Adipocyte (in vitro differentiated cells): ENCODE results near the gene MOGAT1.
"Not testable (repeated sequence)": the region's sequence is repeated elsewhere in the genome, so short reads cannot be mapped to it uniquely, and the experiment has no call there.

Experiments used
- DNase-seq: peaks from one replicate; pipeline ENCODE4 v3.0.0-alpha.2; 2015; ENCODE audit warnings: low read depth
- H3K27me3 ChIP-seq: replicated peaks from 2 replicates; pipeline ENCODE4 v1.7.0; 2013; ENCODE audit warnings: mild to moderate bottlenecking, low read length, moderate library complexity; ENCODE audit not compliant: control insufficient read depth, insufficient read depth
- H3K36me3 ChIP-seq: 2 replicates; pipeline ENCODE4 v1.7.0; 2013; ENCODE audit warnings: low read length, mild to moderate bottlenecking, moderate library complexity; ENCODE audit not compliant: control insufficient read depth, insufficient read depth, severe bottlenecking
- H3K4me1 ChIP-seq: 2 replicates; pipeline ENCODE4 v1.7.0; 2013; ENCODE audit warnings: mild to moderate bottlenecking, low read length, moderate library complexity; ENCODE audit not compliant: control insufficient read depth, insufficient read depth
- H3K4me3 ChIP-seq: 2 replicates; pipeline ENCODE4 v1.7.0; 2013; ENCODE audit warnings: mild to moderate bottlenecking, low read length, moderate library complexity
- H3K9ac ChIP-seq: 2 replicates; pipeline ENCODE4 v1.7.0; 2013; ENCODE audit warnings: mild to moderate bottlenecking, low read length, moderate library complexity
- H3K9me3 ChIP-seq: 2 replicates; pipeline ENCODE4 v1.7.0; 2013; ENCODE audit warnings: mild to moderate bottlenecking, low read length, moderate library complexity; ENCODE audit not compliant: control insufficient read depth

The MOGAT1 gene

DNA sequence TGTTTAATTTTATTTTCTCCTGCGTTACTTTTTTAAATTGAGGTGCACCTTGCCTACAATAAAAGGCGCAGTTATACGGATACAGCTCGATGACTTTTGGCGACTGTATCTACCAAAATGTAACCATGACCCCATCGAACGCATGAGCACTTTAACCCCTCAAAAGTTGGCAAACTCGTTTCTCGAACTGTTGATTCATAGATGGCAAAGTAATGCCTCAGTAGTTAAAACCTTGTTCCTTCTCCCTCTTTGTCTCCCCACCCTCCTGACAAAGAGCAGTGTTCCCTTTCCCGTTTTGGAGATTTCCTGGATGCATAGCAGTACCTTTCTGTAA is 577 bp downstream of the MOGAT1 start:
- no peak for DNase-seq
- no peaks in the 10 kb centered on the region for H3K9me3 ChIP-seq
- H3K9ac ChIP-seq: peak overlapping the region; percentile 86
- H3K4me3 ChIP-seq: peak overlapping the region; percentile 82
- H3K4me1 ChIP-seq: peaks cover 19% of the 10 kb centered on the region
- peaks cover 3% of the 10 kb centered on the region for H3K36me3 ChIP-seq
- H3K27me3 ChIP-seq: no peaks in the 10 kb centered on the region

DNA sequence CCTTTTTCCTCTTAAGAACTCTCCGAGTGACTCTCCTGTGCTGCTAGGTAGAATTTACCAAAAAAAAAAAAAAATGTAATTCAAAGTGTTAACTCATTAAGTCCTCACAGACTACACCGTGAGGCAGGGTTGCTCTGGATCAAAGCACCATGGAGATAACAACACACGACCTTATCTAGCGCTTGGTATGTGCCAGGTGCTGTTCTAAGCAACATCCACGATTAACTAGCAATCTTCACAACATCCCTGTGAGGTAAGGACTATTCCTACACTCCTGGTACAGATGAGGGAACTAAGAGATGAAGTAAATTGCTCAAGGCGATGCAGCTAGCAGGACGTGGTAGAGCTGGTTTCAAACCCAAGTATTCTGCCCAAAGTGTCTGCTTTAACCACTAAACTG is 1.8 kb downstream of the MOGAT1 start:
- H3K36me3 ChIP-seq: peaks cover 7% of the 10 kb centered on the region
- no peak for DNase-seq
- peak overlapping the region; percentile 75 for H3K4me3 ChIP-seq
- H3K4me1 ChIP-seq: peaks cover 10% of the 10 kb centered on the region
- no peaks in the 10 kb centered on the region for H3K9me3 ChIP-seq
- peak overlapping the region; percentile 67 for H3K9ac ChIP-seq
- H3K27me3 ChIP-seq: no peaks in the 10 kb centered on the region

DNA sequence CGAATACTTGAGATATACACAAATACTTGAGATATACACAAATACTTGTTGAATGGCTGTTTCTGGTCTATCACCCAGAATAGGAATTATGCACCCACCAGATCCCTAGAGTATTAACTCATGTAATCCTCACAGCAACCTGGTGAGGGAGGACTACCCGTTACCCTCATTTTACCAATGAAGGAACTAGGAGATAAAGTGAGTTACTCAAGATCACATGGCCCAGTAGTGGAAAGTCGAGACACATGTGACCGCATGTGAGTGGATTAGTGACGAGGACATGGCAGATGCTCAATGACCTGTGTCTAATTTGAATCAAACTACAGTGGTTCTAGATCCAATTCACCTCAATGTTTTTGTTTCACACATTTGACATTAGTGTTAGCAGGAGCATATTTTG is 2.4 kb downstream of the MOGAT1 start:
- Histone ChIP-seq H3K4me1 (peaks cover 4% of the 10 kb centered on the region), H3K27me3 (no peaks in the 10 kb centered on the region), H3K4me3 (peak overlapping the region; percentile 75), H3K36me3 (peaks cover 7% of the 10 kb centered on the region), H3K9me3 (no peaks in the 10 kb centered on the region), H3K9ac (no peak overlapping the region)
- DNase-seq: no peak

DNA sequence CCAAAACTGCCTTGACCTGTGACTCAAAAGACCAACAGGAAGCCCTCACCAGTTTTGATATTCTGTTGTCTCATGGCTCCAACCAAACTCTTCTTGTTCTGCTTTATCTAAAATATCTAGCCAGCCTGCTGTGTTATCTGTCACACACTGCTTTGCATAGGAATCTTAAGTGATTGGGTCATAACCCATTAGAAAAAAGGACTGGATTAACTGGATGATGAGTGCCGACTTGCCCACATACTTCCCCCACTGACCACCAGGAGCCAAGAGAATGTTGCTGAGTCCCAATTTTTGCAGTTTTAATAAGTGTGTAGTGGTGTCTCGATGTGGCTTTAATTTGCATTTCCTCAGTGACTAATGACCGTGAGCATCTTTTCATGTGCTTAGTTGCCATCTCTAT is 6.5 kb downstream of the MOGAT1 start:
- peaks cover 24% of the 10 kb centered on the region for H3K36me3 ChIP-seq
- H3K4me3 ChIP-seq: no peak overlapping the region
- no peaks in the 10 kb centered on the region for H3K4me1 ChIP-seq
- H3K9ac ChIP-seq: no peak overlapping the region
- H3K27me3 ChIP-seq: no peaks in the 10 kb centered on the region
- DNase-seq: no peak
- no peaks in the 10 kb centered on the region for H3K9me3 ChIP-seq

DNA sequence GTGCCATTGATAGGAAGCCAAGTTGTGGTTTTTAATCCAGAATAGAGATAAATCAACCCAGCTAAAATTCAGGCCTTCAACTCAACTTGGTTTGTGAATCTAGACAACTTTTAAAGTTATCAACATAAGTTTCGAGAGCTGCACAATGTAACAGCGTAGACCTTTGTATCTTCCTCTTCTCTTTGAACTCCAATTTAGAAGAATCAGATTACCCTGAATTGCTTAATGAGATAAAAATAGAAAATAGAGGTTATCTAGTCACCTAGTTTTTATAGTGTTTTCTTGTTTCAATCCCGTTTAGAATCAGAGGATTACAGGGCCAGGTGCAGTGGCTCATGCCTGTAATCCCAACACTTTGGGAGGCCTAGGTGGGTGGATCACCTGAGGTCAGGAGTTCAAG is 12.3 kb downstream of the MOGAT1 start:
- Histone ChIP-seq H3K9ac (no peak overlapping the region), H3K36me3 (peaks cover 19% of the 10 kb centered on the region), H3K9me3 (no peaks in the 10 kb centered on the region), H3K4me1 (peaks cover 7% of the 10 kb centered on the region), H3K27me3 (no peaks in the 10 kb centered on the region), H3K4me3 (no peak overlapping the region)
- no peak for DNase-seq

DNA sequence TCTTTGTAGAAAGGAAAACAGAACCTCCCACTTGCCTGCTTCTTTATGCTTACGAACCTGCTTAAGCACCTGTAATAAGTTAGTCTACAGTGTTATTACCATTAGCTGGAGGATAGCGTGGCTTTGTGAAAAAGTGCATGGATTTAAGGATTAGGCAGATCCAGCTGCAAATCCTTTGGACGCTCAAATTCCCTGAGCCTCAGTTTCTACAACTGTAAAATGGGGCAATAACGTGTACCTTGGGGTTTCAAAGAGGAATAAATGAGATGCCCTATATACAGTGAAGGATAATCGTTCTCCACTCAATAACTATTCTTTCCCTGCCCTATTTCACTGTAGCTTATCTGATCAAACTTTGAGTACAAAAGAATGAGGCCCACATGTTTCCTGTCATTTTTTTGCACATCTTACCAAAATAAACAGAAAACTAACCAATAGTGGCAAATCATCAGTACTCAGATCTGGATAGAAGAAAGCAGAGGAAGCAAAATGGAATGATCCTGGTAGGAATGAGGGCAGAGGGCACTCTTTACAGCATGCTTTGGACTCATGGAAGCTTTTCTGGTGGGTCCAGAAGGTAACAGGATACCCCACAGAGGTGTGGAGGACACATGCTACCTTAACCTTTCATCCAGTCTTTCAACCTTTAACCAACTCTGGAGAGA is 14.8 kb downstream of the MOGAT1 start:
- Histone ChIP-seq H3K9me3 (no peaks in the 10 kb centered on the region), H3K27me3 (no peaks in the 10 kb centered on the region), H3K4me3 (no peak overlapping the region), H3K4me1 (peaks cover 16% of the 10 kb centered on the region), H3K36me3 (peaks cover 19% of the 10 kb centered on the region), H3K9ac (no peak overlapping the region)
- DNase-seq: no peak

DNA sequence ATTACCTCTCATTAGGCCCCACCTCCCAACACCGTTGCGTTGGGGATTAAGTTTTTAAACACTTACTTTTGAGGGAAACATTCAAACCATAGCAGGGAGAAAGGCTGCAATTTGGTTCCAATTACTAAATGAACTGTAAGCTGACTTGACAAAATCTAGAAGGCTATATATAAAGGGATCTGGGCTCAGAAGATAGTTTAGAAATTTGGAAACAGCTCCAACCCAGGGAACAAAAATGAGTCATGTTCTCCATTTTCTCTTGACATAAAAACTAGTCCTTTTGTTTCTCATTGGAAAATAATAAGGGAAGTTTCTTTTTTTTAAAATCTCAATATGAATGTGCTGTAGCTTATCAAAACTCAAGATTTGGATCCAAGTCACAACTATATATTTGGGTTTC is 17.5 kb downstream of the MOGAT1 start:
- no peaks in the 10 kb centered on the region for H3K27me3 ChIP-seq
- peak; percentile 69 for DNase-seq
- peaks cover 25% of the 10 kb centered on the region for H3K36me3 ChIP-seq
- H3K4me1 ChIP-seq: peaks cover 16% of the 10 kb centered on the region
- H3K9ac ChIP-seq: peak overlapping the region; percentile 3
- no peaks in the 10 kb centered on the region for H3K9me3 ChIP-seq
- H3K4me3 ChIP-seq: no peak overlapping the region

DNA sequence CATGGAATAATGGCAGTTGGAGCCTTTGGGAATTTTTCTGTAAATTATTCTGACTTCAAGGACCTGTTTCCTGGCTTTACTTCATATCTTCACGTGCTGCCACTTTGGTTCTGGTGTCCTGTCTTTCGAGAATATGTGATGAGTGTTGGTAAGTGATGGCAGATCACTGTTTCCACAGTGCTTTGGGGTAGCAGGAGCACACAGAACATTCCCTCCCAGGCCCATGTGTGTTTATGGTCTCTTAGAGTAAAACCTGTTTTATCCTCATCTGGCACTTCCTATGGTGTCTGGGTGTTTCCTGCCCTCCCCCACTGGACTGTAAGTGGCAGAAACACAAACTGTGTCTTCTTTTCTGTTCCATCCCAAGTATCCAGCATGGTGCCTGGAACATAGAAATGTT is 17.9 kb downstream of the MOGAT1 start:
- H3K36me3 ChIP-seq: peaks cover 29% of the 10 kb centered on the region
- H3K27me3 ChIP-seq: no peaks in the 10 kb centered on the region
- H3K4me1 ChIP-seq: peaks cover 16% of the 10 kb centered on the region
- peak overlapping the region; percentile 3 for H3K9ac ChIP-seq
- no peak for DNase-seq
- H3K4me3 ChIP-seq: no peak overlapping the region
- H3K9me3 ChIP-seq: no peaks in the 10 kb centered on the region

DNA sequence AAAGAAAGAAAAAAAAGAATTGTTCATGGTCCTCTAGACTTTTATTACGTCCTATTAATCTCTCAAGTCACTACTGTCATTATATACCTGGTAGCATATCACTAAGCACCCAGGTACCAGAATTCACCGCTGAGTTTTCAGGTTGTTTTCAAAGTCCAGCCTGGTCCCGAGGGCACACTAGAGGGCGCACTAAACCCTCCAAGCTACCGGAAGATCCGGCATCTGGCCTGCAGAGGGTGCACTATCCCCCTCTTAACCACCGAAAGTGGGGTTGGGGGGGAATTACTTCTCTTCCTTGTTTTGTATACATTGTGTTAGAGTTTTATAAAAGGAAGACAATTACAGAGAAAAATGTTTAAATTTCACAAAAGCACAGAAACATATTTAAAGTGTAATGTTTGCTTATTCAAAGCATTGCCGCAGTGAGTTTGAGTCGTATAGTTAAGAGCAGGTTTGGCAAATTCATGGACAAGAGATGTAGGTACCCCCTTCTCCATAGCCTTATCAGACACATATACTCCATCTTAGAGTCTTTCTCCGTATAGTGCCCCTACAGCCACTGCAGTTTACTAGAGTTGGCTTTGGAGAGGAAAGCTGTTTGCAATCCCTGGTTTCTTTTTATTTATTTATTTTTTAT is 19.2 kb downstream of the MOGAT1 start:
- peaks cover 39% of the 10 kb centered on the region for H3K36me3 ChIP-seq
- H3K9me3 ChIP-seq: no peaks in the 10 kb centered on the region
- no peak overlapping the region for H3K9ac ChIP-seq
- DNase-seq: peak; percentile 92
- no peaks in the 10 kb centered on the region for H3K27me3 ChIP-seq
- H3K4me3 ChIP-seq: no peak overlapping the region
- peaks cover 16% of the 10 kb centered on the region for H3K4me1 ChIP-seq

DNA sequence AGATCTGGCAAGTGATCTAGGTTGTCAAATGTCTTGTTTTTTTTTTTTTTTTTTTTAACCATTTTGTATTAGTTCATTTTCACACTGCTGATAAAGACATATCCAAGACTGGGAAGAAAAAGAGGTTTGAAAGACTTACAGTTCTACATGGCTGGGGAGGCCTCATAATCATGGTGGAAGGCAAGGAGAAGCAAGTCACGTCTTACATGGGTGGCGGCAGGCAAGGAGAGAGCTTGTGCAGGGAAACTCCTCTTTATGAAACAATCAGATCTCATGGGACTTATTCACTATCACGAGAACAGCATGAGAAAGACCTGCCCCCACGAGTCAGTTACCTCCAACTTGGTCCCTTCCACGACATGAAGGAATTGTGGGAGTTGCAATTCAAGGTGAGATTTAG is 22.0 kb downstream of the MOGAT1 start:
- H3K4me1 ChIP-seq: peaks cover 14% of the 10 kb centered on the region
- H3K9me3 ChIP-seq, DNase-seq, H3K4me3 ChIP-seq, H3K9ac ChIP-seq, H3K27me3 ChIP-seq: not testable (repeated sequence)
- peaks cover 63% of the 10 kb centered on the region for H3K36me3 ChIP-seq

DNA sequence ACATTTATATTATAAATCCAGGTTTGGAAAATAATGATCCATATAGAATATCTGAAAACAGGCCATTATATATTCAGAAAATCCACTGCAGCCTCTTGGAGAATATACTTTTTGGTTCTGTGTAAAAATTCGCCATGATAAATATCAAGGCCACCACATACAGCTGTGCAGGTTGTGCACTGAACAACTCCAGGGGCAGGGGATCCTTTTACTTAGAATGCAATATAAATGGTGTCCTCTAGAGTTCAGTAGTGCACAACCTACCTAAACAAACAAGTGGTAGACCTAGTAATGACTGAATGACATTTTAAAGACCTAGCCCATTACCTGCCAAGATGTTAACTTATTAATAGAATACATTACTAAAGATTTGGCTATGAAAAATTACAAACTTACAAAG is 22.4 kb downstream of the MOGAT1 start:
- H3K9me3 ChIP-seq: no peaks in the 10 kb centered on the region
- no peak overlapping the region for H3K4me3 ChIP-seq
- H3K27me3 ChIP-seq: no peaks in the 10 kb centered on the region
- H3K4me1 ChIP-seq: peaks cover 9% of the 10 kb centered on the region
- H3K36me3 ChIP-seq: peaks cover 66% of the 10 kb centered on the region
- DNase-seq: no peak
- no peak overlapping the region for H3K9ac ChIP-seq

DNA sequence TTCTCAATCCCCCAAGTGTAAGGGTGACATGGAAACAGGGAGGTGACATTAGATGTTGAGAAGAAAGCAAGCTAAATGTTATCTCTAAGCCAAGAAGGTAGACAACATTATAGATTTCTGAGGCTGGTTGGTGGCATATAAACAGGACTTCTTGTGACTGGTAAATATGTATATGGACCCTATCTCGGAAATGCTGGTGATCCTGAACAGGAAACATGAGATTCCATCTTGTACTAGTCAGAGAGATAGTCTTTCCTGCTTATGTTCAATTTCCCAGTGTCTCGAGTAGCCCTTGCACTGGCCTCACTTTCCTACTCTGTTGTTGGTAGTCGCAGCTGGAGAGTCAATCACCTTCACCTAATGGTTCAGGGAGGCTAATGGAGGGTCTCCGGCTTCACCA is 26.8 kb downstream of the MOGAT1 start:
- H3K4me1 ChIP-seq: no peaks in the 10 kb centered on the region
- H3K9ac ChIP-seq: no peak overlapping the region
- H3K9me3 ChIP-seq: no peaks in the 10 kb centered on the region
- H3K36me3 ChIP-seq: peaks cover 70% of the 10 kb centered on the region
- H3K4me3 ChIP-seq: no peak overlapping the region
- H3K27me3 ChIP-seq: no peaks in the 10 kb centered on the region
- DNase-seq: no peak
